ENCODE measurements around the gene AGAP3.

The AGAP3 gene

GRCh38 chr7:151168787-151169162 lies 82.5 kb downstream of the AGAP3 start:
- Histone ChIP-seq H2AK5ac (ENCODE audit: low read depth, low read length) (no peak overlapping the region), H3K27ac (replicated peaks; ENCODE audit: low read length) (no peak overlapping the region), H3K23ac (ENCODE audit: low read depth, low read length, poor library complexity) (no peak overlapping the region), H4K8ac (ENCODE audit: low read depth, low read length) (no peak overlapping the region), H3K9ac (ENCODE audit: low read depth, low read length, poor library complexity) (no peak overlapping the region), H2BK5ac (ENCODE audit: low read length) (no peak overlapping the region), H3K36me3 (replicated peaks in 1 of 2; ENCODE audit: control insufficient read depth in 2 of 2, insufficient read depth in 2 of 2, low read length in 2 of 2) (no peaks in the 10 kb centered on the region), H2BK15ac (ENCODE audit: low read length) (no peak overlapping the region), H3K4ac (ENCODE audit: low read length) (no peak overlapping the region), H3K4me1 (ENCODE audit: control insufficient read depth in 2 of 2, insufficient read depth in 1 of 2, low read depth in 1 of 2, low read length in 2 of 2) (peaks cover 7 to 14% of the 10 kb centered on the region in 2 donors), H3K14ac (ENCODE audit: low read length) (no peak overlapping the region), H2BK120ac (ENCODE audit: low read depth, low read length) (no peak overlapping the region), H3K4me2 (ENCODE audit: insufficient read depth, low read length, poor library complexity, severe bottlenecking) (no peak overlapping the region), H2BK12ac (ENCODE audit: low read length) (no peak overlapping the region), H3K79me1 (ENCODE audit: low read depth, low read length) (no peaks in the 10 kb centered on the region), H3K9me3 (replicated peaks in 1 of 2; ENCODE audit: control insufficient read depth in 2 of 2, insufficient read depth in 1 of 2, low read depth in 1 of 2, low read length in 2 of 2) (peaks cover 0 to 8% of the 10 kb centered on the region in 2 donors), H3K18ac (ENCODE audit: low read length) (no peak overlapping the region), H3K4me3 (ENCODE audit: low read length in 2 of 2) (no peak overlapping the region), H2AFZ (ENCODE audit: low read length) (no peak overlapping the region), H3K27me3 (ENCODE audit: control insufficient read depth in 3 of 3, insufficient read depth in 3 of 3, low read depth in 1 of 3, low read length in 3 of 3) (peaks cover 12 to 75% (median 55%) of the 10 kb centered on the region in 3 experiments), H4K91ac (ENCODE audit: low read depth, low read length, poor library complexity) (no peak overlapping the region)
- peak; percentile 31 for DNase-seq (ENCODE audit: low spot score)
- no CpG with 5 or more reads among the region's 10 CpGs for WGBS, 2 donors (ENCODE audit: extremely low coverage in 2 of 2, insufficient read length in 2 of 2, insufficient replicate concordance in 1 of 2)

GRCh38 chr7:151172273-151173141 lies 86.2 kb downstream of the AGAP3 start:
- Histone ChIP-seq H3K4me3 (ENCODE audit: low read length in 2 of 2) (no peak overlapping the region), H2BK5ac (ENCODE audit: low read length) (no peak overlapping the region), H4K8ac (ENCODE audit: low read depth, low read length) (no peak overlapping the region), H3K27me3 (ENCODE audit: control insufficient read depth in 3 of 3, insufficient read depth in 3 of 3, low read depth in 1 of 3, low read length in 3 of 3) (peaks cover 6 to 57% (median 36%) of the 10 kb centered on the region in 3 experiments), H3K36me3 (replicated peaks in 1 of 2; ENCODE audit: control insufficient read depth in 2 of 2, insufficient read depth in 2 of 2, low read length in 2 of 2) (no peaks in the 10 kb centered on the region), H2BK12ac (ENCODE audit: low read length) (no peak overlapping the region), H2BK120ac (ENCODE audit: low read depth, low read length) (no peak overlapping the region), H2AFZ (ENCODE audit: low read length) (no peak overlapping the region), H3K23ac (ENCODE audit: low read depth, low read length, poor library complexity) (no peak overlapping the region), H2BK15ac (ENCODE audit: low read length) (no peak overlapping the region), H3K9me3 (replicated peaks in 1 of 2; ENCODE audit: control insufficient read depth in 2 of 2, insufficient read depth in 1 of 2, low read depth in 1 of 2, low read length in 2 of 2) (peaks cover 0 to 12% of the 10 kb centered on the region in 2 donors), H3K4ac (ENCODE audit: low read length) (no peak overlapping the region), H3K79me1 (ENCODE audit: low read depth, low read length) (no peaks in the 10 kb centered on the region), H3K18ac (ENCODE audit: low read length) (no peak overlapping the region), H3K4me1 (ENCODE audit: control insufficient read depth in 2 of 2, insufficient read depth in 1 of 2, low read depth in 1 of 2, low read length in 2 of 2) (peaks cover 0 to 14% of the 10 kb centered on the region in 2 donors), H3K27ac (replicated peaks; ENCODE audit: low read length) (no peak overlapping the region), H3K14ac (ENCODE audit: low read length) (no peak overlapping the region), H3K4me2 (ENCODE audit: insufficient read depth, low read length, poor library complexity, severe bottlenecking) (no peak overlapping the region), H2AK5ac (ENCODE audit: low read depth, low read length) (peak overlapping the region; percentile 44), H4K91ac (ENCODE audit: low read depth, low read length, poor library complexity) (no peak overlapping the region), H3K9ac (ENCODE audit: low read depth, low read length, poor library complexity) (no peak overlapping the region)
- WGBS, 2 donors (ENCODE audit: extremely low coverage in 2 of 2, insufficient read length in 2 of 2, insufficient replicate concordance in 1 of 2), result no CpG with 5 or more reads among the region's 42 CpGs
- DNase-seq (ENCODE audit: low spot score), result peak; percentile 78

- no peak for DNase-seq (ENCODE audit: low spot score)
- Histone ChIP-seq H3K27me3 (ENCODE audit: control insufficient read depth in 3 of 3, insufficient read depth in 3 of 3, low read depth in 1 of 3, low read length in 3 of 3) (peaks cover 2 to 54% (median 30%) of the 10 kb centered on the region in 3 experiments), H3K4me1 (ENCODE audit: control insufficient read depth in 2 of 2, insufficient read depth in 1 of 2, low read depth in 1 of 2, low read length in 2 of 2) (peaks cover 0 to 11% of the 10 kb centered on the region in 2 donors), H3K4ac (ENCODE audit: low read length) (no peak overlapping the region), H3K14ac (ENCODE audit: low read length) (no peak overlapping the region), H4K91ac (ENCODE audit: low read depth, low read length, poor library complexity) (no peak overlapping the region), H3K36me3 (replicated peaks in 1 of 2; ENCODE audit: control insufficient read depth in 2 of 2, insufficient read depth in 2 of 2, low read length in 2 of 2) (no peaks in the 10 kb centered on the region), H2BK120ac (ENCODE audit: low read depth, low read length) (no peak overlapping the region), H2BK15ac (ENCODE audit: low read length) (no peak overlapping the region), H2AFZ (ENCODE audit: low read length) (no peak overlapping the region), H3K23ac (ENCODE audit: low read depth, low read length, poor library complexity) (peak overlapping the region; percentile 39), H2BK12ac (ENCODE audit: low read length) (no peak overlapping the region), H3K9me3 (replicated peaks in 1 of 2; ENCODE audit: control insufficient read depth in 2 of 2, insufficient read depth in 1 of 2, low read depth in 1 of 2, low read length in 2 of 2) (peaks cover 0 to 12% of the 10 kb centered on the region in 2 donors), H3K4me3 (ENCODE audit: low read length in 2 of 2) (no peak overlapping the region), H3K27ac (replicated peaks; ENCODE audit: low read length) (no peak overlapping the region), H3K79me1 (ENCODE audit: low read depth, low read length) (no peaks in the 10 kb centered on the region), H4K8ac (ENCODE audit: low read depth, low read length) (no peak overlapping the region), H2AK5ac (ENCODE audit: low read depth, low read length) (peak overlapping the region; percentile 26), H2BK5ac (ENCODE audit: low read length) (no peak overlapping the region), H3K18ac (ENCODE audit: low read length) (no peak overlapping the region), H3K9ac (ENCODE audit: low read depth, low read length, poor library complexity) (no peak overlapping the region), H3K4me2 (ENCODE audit: insufficient read depth, low read length, poor library complexity, severe bottlenecking) (no peak overlapping the region)
- WGBS, 2 donors (ENCODE audit: extremely low coverage in 2 of 2, insufficient read length in 2 of 2, insufficient replicate concordance in 1 of 2), result no CpG with 5 or more reads among the region's 43 CpGs
Observed at GRCh38 chr7:151173386-151174245, 87.3 kb downstream of the AGAP3 start.

Measured in neuronal stem cell (in vitro differentiated cells).